ENCODE results near the gene UMODL1.

UMODL1 gene

DNA sequence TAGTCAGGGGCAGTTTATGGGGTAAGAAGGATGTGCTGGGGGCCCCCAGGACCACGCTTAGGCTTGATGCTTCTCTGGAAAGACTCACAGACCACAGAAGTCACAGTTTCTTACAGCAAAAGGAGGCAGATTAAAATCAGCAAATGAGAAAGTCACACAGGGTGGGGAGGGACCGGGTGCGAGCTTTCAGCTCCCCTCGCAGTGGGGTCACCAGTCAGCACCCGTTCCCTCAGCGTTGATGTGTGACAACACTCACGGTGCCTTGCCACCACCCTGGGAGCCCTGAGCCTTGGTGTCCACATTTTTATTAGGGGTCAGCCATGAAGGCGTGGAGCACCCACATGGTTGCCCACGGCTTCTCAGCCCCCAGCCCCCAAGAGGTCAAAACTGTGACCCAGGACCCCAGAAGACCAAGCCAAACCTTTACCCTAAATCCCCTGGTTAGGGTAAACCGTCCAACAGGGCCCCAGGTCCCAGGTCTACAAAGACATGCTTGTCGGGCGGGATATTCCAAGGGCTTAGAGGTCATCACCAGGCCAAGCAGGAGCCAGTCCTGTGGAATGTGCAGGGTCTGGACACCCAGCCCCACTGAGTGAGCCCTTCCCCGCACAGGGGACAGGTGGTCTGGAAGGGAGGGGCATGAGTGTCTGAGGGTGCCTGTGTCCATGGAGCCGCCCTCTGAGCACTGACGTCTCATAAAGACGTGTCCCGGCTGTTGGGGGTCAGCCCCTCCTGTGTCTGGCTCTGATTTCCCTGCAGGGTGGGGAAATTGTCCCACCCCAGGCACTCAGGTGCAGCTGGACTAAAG is 83.3 kb downstream of the UMODL1 start:
- H3K27me3 Mint-ChIP-seq (ENCODE audit: low read depth, poor library complexity), result peaks cover 3% of the 10 kb centered on the region
- H3K9me3 Mint-ChIP-seq, result no peaks in the 10 kb centered on the region
- no peak overlapping the region for H3K27ac Mint-ChIP-seq
- H3K36me3 Mint-ChIP-seq (ENCODE audit: low read depth), result no peaks in the 10 kb centered on the region
- TF ChIP-seq, protein P1, sequence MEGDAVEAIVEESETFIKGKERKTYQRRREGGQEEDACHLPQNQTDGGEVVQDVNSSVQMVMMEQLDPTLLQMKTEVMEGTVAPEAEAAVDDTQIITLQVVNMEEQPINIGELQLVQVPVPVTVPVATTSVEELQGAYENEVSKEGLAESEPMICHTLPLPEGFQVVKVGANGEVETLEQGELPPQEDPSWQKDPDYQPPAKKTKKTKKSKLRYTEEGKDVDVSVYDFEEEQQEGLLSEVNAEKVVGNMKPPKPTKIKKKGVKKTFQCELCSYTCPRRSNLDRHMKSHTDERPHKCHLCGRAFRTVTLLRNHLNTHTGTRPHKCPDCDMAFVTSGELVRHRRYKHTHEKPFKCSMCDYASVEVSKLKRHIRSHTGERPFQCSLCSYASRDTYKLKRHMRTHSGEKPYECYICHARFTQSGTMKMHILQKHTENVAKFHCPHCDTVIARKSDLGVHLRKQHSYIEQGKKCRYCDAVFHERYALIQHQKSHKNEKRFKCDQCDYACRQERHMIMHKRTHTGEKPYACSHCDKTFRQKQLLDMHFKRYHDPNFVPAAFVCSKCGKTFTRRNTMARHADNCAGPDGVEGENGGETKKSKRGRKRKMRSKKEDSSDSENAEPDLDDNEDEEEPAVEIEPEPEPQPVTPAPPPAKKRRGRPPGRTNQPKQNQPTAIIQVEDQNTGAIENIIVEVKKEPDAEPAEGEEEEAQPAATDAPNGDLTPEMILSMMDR (IDR thresholded peaks at IDR 0.05), result no peak
- no peak overlapping the region for H3K4me3 Mint-ChIP-seq
- DNase-seq, result no peak
- peaks cover 48% of the 10 kb centered on the region for H3K4me1 Mint-ChIP-seq

DNA sequence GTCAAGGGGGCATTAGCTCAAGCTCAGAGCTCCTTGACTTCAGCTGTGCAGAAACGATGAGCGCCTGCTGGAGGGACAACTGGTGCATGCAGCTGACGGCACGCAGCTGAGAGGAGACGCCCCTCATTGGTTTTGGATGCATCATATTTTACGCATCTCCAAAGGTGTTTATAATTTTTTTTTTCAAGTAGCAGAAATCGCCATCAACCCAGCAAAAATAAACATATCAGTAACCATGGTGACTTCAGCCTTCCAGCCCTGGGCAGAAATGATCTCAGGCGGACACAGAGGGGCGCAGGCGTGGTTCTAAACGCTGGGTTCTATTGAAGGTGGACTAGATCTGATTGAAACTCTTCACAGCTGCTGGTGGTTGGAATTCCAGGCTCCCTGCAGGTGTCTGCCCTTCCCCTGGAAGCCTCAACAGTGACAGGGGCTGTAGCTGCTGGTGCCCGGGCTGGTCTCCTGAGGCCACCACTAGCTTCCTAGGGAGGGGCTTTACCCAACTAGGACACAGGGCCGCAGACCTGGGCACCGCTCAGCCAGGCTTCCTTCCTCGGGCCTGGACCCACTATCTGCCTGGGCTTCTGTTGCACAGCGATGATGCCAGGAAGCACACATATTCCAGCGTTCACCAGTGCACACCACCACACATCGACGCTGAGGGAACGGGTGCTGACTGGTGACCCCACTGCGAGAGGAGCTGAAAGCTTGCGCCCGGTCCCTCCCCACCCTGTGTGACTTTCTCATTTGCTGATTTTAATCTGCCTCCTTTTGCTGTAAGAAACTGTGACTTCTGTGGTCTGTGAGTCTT is 84.1 kb downstream of the UMODL1 start:
- DNase-seq, result no peak
- peaks cover 48% of the 10 kb centered on the region for H3K4me1 Mint-ChIP-seq
- H3K4me3 Mint-ChIP-seq, result no peak overlapping the region

DNA sequence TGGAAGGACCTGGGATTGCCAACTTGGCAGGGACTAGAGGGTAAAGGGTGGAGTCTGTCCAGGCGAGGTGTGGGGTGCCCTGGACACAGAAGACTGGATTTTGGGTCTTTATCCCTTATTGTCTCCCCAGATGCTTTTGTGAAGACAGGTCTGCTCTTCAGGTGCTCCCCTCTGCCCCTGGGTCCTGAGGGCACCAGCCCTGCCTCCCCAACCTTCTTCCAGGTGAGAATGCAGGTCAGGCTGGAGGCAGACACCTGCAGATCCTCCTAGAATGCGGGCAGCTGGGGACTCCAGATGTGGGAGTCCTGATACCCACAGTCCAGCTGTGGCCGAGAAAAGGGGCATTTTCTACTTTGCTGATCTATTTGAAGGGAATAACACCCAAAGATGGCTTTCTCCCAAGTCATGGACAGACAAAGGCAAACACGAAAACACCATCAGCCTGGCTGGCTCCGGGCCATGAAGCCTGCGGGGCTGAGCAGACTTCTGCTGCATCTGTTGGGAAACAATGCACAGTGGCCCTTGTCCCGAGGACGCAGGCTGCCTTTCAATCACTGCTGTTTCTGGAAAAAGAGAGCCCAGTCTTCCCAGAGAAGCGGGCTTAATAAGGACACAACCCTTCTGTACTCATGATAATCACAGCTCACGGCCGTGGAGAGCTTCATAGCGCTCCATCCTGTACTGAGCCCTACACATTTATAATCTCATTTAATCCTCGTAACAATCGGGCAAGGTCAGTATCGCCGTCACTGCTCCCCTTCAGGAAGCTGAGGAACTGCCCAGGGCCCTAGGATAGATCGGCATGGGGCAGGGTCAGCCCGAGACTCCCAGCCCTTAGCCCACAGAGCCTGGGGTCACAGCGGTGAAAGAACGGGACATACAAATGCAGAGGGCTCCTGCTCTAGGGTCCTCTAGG is 85.8 kb downstream of the UMODL1 start:
- no peaks in the 10 kb centered on the region for H3K9me3 Mint-ChIP-seq
- TF ChIP-seq, protein P1 (IDR thresholded peaks at IDR 0.05), result no peak
- no peak overlapping the region for H3K4me3 Mint-ChIP-seq
- DNase-seq, result no peak
- H3K36me3 Mint-ChIP-seq (ENCODE audit: low read depth), result no peaks in the 10 kb centered on the region
- peak overlapping the region; percentile 78 for H3K27ac Mint-ChIP-seq
- no peaks in the 10 kb centered on the region for H3K27me3 Mint-ChIP-seq (ENCODE audit: low read depth, poor library complexity)
- peaks cover 54% of the 10 kb centered on the region for H3K4me1 Mint-ChIP-seq

More for the DNA sequence above, 84.1 kb downstream of the UMODL1 start:
- H3K36me3 Mint-ChIP-seq (ENCODE audit: low read depth), result no peaks in the 10 kb centered on the region
- no peak overlapping the region for H3K27ac Mint-ChIP-seq
- peaks cover under 1% of the 10 kb centered on the region for H3K27me3 Mint-ChIP-seq (ENCODE audit: low read depth, poor library complexity)
- H3K9me3 Mint-ChIP-seq, result no peaks in the 10 kb centered on the region
- TF ChIP-seq, protein P1 (IDR thresholded peaks at IDR 0.05), result no peak

DNA sequence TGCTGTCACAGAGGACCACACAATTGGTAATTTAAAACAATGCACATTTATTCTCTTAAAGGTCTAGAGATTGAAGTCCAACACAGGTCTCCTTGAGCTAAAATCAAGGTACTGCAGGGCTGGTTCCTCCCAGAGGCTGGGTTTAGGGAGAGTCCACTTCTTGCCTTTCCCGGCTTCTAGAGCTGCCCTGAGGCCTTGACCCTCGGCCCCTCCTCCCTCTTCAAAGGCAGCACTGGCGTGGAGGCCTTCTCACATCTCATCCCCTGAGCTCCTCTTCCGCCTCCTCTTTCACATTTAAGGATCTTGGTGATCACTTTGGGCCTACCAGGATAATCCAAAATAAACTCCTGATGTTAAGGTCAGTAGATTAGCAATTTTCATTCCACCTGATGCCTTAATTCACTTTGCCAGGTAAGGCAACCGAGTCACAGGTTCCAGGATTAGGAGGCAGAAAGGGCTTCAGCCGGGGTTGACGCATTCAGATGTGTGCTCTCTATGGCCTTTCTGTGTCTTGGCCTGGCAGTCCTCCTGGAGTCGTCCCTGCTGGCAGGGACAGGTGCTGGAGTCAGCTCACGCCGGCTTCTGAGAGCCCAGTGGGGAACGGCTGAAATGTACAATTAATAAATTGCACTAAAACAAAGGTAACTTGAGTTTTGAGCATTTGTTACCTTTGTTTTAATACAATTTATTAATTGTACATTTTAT is 86.6 kb downstream of the UMODL1 start:
- TF ChIP-seq, protein P1 (IDR thresholded peaks at IDR 0.05), result no peak
- Mint-ChIP-seq H3K4me1 (peaks cover 55% of the 10 kb centered on the region), H3K36me3 (ENCODE audit: low read depth) (no peaks in the 10 kb centered on the region), H3K9me3 (no peaks in the 10 kb centered on the region), H3K4me3 (no peak overlapping the region), H3K27ac (peak overlapping the region; percentile 78), H3K27me3 (ENCODE audit: low read depth, poor library complexity) (no peaks in the 10 kb centered on the region)
- DNase-seq, result peak; percentile 38

DNA sequence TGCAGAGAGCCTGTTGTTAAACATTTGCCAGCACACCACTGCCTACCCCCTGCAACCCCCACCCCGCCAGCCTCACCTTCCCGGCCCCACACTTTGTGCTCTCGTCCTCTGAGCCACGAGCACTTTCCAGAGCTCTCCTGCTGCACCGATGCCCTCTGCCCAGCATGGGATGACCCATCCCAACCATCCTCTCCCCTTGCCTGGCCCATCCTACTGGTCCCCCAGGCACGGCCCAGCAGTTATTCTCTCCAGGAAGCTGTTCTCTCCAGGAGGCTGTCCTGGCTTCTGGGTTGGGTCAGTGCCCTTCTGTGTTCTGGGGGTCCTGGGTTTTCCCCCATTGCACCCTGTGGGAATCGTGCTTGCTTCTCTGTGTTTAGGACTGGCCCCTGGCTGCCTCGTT is 87.7 kb downstream of the UMODL1 start:
- no peak for DNase-seq
- TF ChIP-seq, protein P1 (IDR thresholded peaks at IDR 0.05), result no peak
- H3K36me3 Mint-ChIP-seq (ENCODE audit: low read depth), result no peaks in the 10 kb centered on the region
- no peak overlapping the region for H3K4me3 Mint-ChIP-seq
- H3K27me3 Mint-ChIP-seq (ENCODE audit: low read depth, poor library complexity), result peaks cover 1% of the 10 kb centered on the region
- H3K9me3 Mint-ChIP-seq, result no peaks in the 10 kb centered on the region
- peak overlapping the region; percentile 33 for H3K27ac Mint-ChIP-seq
- H3K4me1 Mint-ChIP-seq, result peaks cover 66% of the 10 kb centered on the region
